ENCODE data around the gene ERCC1. TPM values are rescaled to one million over a fixed set of nuclear protein-coding genes. Genes with fewer than 3 reads are reported as not detected.

Gene ERCC1
- total and polyA plus RNA-seq, 4 donors: 19.2 to 28.7 (median 22.0) TPM

- Histone ChIP-seq H3K36me3 (ENCODE audit: control insufficient read depth in 4 of 4, insufficient read depth in 3 of 4, low read depth in 1 of 4, low read length in 3 of 4) (peaks cover 0 to 40% (median 5%) of the 10 kb centered on the region in 4 donors), H3K4me3 (ENCODE audit: low read depth in 1 of 3, low read length in 3 of 3) (no peak overlapping the region), H3K27me3 (ENCODE audit: control insufficient read depth in 4 of 4, insufficient read depth in 4 of 4, low read length in 3 of 4) (no peaks in the 10 kb centered on the region), H3K4me1 (ENCODE audit: control insufficient read depth in 4 of 4, insufficient read depth in 4 of 4, low read length in 3 of 4) (no peaks in the 10 kb centered on the region), H3K9ac (ENCODE audit: low read depth in 1 of 2, low read length in 2 of 2) (no peak overlapping the region), H3K27ac (ENCODE audit: low read depth in 1 of 2, low read length in 2 of 2) (no peak overlapping the region), H3K9me3 (ENCODE audit: control insufficient read depth in 4 of 4, low read length in 3 of 4) (no peaks in the 10 kb centered on the region)
- TF ChIP-seq RAD21 (IDR thresholded peaks at IDR 0.05) (no peak), FOXA1 (IDR thresholded peaks at IDR 0.05) (no peak), ATF3 (IDR thresholded peaks at IDR 0.05) (no peak), GABPA (IDR thresholded peaks at IDR 0.05 in 1 of 2, conservative IDR thresholded peaks at IDR 0.05 in 1 of 2) (no peak), YY1 (IDR thresholded peaks at IDR 0.05) (no peak), CTCF (IDR thresholded peaks at IDR 0.05; ENCODE audit: low read depth, low read length, missing input control) (no peak), FOXA2 (IDR thresholded peaks at IDR 0.05) (no peak)
- DNase-seq (ENCODE audit: low spot score): no peak
- WGBS: 94% methylated on average over 11 of the region's 11 CpGs
These were observed 66.3 kb downstream of the ERCC1 start for GRCh38 chr19:45357445-45357783.

Small RNA genes lying within 50 kb of the gene (small RNA-seq; reads per million reads assigned to genes)
- gene MIR6088: not detected

Other genes with a start within 250 kb of the ERCC1 start
- 10 to 100 TPM; 14.8 to 15.5 TPM for gene TRAPPC6A, start 245.7 kb downstream of the ERCC1 start, total RNA-seq
- 10 to 100 TPM; 41.7 to 52.2 TPM for gene TRAPPC6A, start 245.7 kb downstream of the ERCC1 start, polyA plus RNA-seq
- 1 to 10 TPM; 2.7 to 4.6 TPM for gene BLOC1S3, start 245.1 kb downstream of the ERCC1 start, total RNA-seq
- 1 to 10 TPM; 4.1 to 4.3 TPM for gene BLOC1S3, start 245.1 kb downstream of the ERCC1 start, polyA plus RNA-seq
- 1 to 10 TPM; 4.0 to 7.3 TPM for gene EXOC3L2, start 178.5 kb downstream of the ERCC1 start, total RNA-seq
- 1 to 10 TPM; 1.3 to 4.2 TPM for gene EXOC3L2, start 178.5 kb downstream of the ERCC1 start, polyA plus RNA-seq
- gene MARK4, start 172.6 kb downstream of the ERCC1 start, total RNA-seq: 1 to 10 TPM; 3.5 to 8.6 TPM
- gene MARK4, start 172.6 kb downstream of the ERCC1 start, polyA plus RNA-seq: 10 to 100 TPM in 1 of 2 donors, 1 to 10 TPM in 1; 3.5 to 11.1 TPM
- gene CKM, start 101.0 kb downstream of the ERCC1 start, total RNA-seq: under 1 TPM; 0.17 to 0.37 TPM
- under 1 TPM in 1 of 2 donors, not detected in 1; 0.05 TPM for gene CKM, start 101.0 kb downstream of the ERCC1 start, polyA plus RNA-seq
- 1 to 10 TPM in 1 of 2 donors, under 1 TPM in 1; 0.08 to 1.3 TPM for gene KLC3, start 83.2 kb downstream of the ERCC1 start, total RNA-seq
- gene KLC3, start 83.2 kb downstream of the ERCC1 start, polyA plus RNA-seq: under 1 TPM in 1 of 2 donors, not detected in 1; 0.08 TPM
- gene ERCC2, start 53.3 kb downstream of the ERCC1 start, total RNA-seq: 1 to 10 TPM; 8.3 to 8.7 TPM
- gene ERCC2, start 53.3 kb downstream of the ERCC1 start, polyA plus RNA-seq: 1 to 10 TPM; 3.3 to 8.2 TPM
- 1 to 10 TPM in 1 of 2 donors, under 1 TPM in 1; 0.51 to 6.5 TPM for gene PPP1R13L, start 18.8 kb downstream of the ERCC1 start, total RNA-seq
- 1 to 10 TPM; 3.3 to 7.7 TPM for gene PPP1R13L, start 18.8 kb downstream of the ERCC1 start, polyA plus RNA-seq
- gene POLR1G, start 17.3 kb downstream of the ERCC1 start, total RNA-seq: 1 to 10 TPM; 1.9 TPM
- gene POLR1G, start 17.3 kb downstream of the ERCC1 start, polyA plus RNA-seq: 1 to 10 TPM; 1.1 to 2.4 TPM
- gene FOSB, start 44.1 kb upstream of the ERCC1 start, total RNA-seq: 1 to 10 TPM in 1 of 2 donors, under 1 TPM in 1; 0.28 to 1.3 TPM
- under 1 TPM; 0.18 to 0.51 TPM for gene FOSB, start 44.1 kb upstream of the ERCC1 start, polyA plus RNA-seq
- gene RTN2, start 73.1 kb upstream of the ERCC1 start, total RNA-seq: 1 to 10 TPM; 1.0 to 1.6 TPM
- gene RTN2, start 73.1 kb upstream of the ERCC1 start, polyA plus RNA-seq: 1 to 10 TPM; 1.3 to 3.5 TPM
- 1 to 10 TPM in 1 of 2 donors, under 1 TPM in 1; 0.17 to 1.5 TPM for gene PPM1N, start 74.5 kb upstream of the ERCC1 start, total RNA-seq
- gene PPM1N, start 74.5 kb upstream of the ERCC1 start, polyA plus RNA-seq: under 1 TPM; 0.45 to 0.49 TPM
- gene VASP, start 83.6 kb upstream of the ERCC1 start, total RNA-seq: 10 to 100 TPM; 20.2 to 29.1 TPM
- gene VASP, start 83.6 kb upstream of the ERCC1 start, polyA plus RNA-seq: 10 to 100 TPM in 1 of 2 donors, 1 to 10 TPM in 1; 7.3 to 25.3 TPM
- 1 to 10 TPM; 3.8 to 6.7 TPM for gene OPA3, start 160.9 kb upstream of the ERCC1 start, total RNA-seq
- gene OPA3, start 160.9 kb upstream of the ERCC1 start, polyA plus RNA-seq: 1 to 10 TPM; 5.8 to 9.4 TPM
- gene GPR4, start 178.3 kb upstream of the ERCC1 start, total RNA-seq: under 1 TPM; 0.37 to 0.84 TPM
- 1 to 10 TPM; 1.1 to 1.9 TPM for gene GPR4, start 178.3 kb upstream of the ERCC1 start, polyA plus RNA-seq
- 1 to 10 TPM; 8.5 to 9.5 TPM for gene EML2, start 215.5 kb upstream of the ERCC1 start, total RNA-seq
- gene EML2, start 215.5 kb upstream of the ERCC1 start, polyA plus RNA-seq: 10 to 100 TPM in 1 of 2 donors, 1 to 10 TPM in 1; 1.1 to 10.4 TPM
- gene GIPR, start 244.3 kb upstream of the ERCC1 start, total RNA-seq: under 1 TPM; 0.05 to 0.50 TPM
- under 1 TPM; 0.06 to 0.08 TPM for gene GIPR, start 244.3 kb upstream of the ERCC1 start, polyA plus RNA-seq